GM08714 (cell line): ENCODE results near the gene FUT9.

Experiments used
- H3K4me3 ChIP-seq: fragments of 200-500 bp; sonication (Bioruptor generic); 2 replicates; pipeline ENCODE4 v1.5.1; 2014; ENCODE audit warnings: mild to moderate bottlenecking, low read length, inconsistent platforms
- ZNF274 ChIP-seq: IDR thresholded peaks from 2 replicates; pipeline ENCODE4 v1.6.1; 2012; ENCODE audit warnings: mild to moderate bottlenecking, low read depth, low read length

Gene FUT9

GRCh38 chr6:96017070-96017359 lies 1.2 kb downstream of the FUT9 start:
- H3K4me3 ChIP-seq: no peak overlapping the region
- no peak for TF ChIP-seq ZNF274

- H3K4me3 ChIP-seq: no peak overlapping the region
- no peak for TF ChIP-seq ZNF274
Observed at GRCh38 chr6:96022225-96022624, 6.5 kb downstream of the FUT9 start.

- TF ChIP-seq ZNF274: no peak
- no peak overlapping the region for H3K4me3 ChIP-seq
Observed at GRCh38 chr6:96032661-96033060, 16.9 kb downstream of the FUT9 start.

- H3K4me3 ChIP-seq: no peak overlapping the region
- TF ChIP-seq ZNF274: no peak
Observed at GRCh38 chr6:96051555-96051954, 35.8 kb downstream of the FUT9 start.

GRCh38 chr6:96058082-96058481 lies 42.3 kb downstream of the FUT9 start:
- no peak for TF ChIP-seq ZNF274
- no peak overlapping the region for H3K4me3 ChIP-seq

- no peak overlapping the region for H3K4me3 ChIP-seq
- no peak for TF ChIP-seq ZNF274
Observed at GRCh38 chr6:96059586-96059985, 43.8 kb downstream of the FUT9 start.

- no peak overlapping the region for H3K4me3 ChIP-seq
- TF ChIP-seq ZNF274: no peak
Observed at GRCh38 chr6:96060249-96060648, 44.5 kb downstream of the FUT9 start.

- H3K4me3 ChIP-seq: no peak overlapping the region
- TF ChIP-seq ZNF274: no peak
Observed at GRCh38 chr6:96065213-96065612, 49.4 kb downstream of the FUT9 start.

GRCh38 chr6:96066376-96066775 lies 50.6 kb downstream of the FUT9 start:
- TF ChIP-seq ZNF274: no peak
- no peak overlapping the region for H3K4me3 ChIP-seq

- TF ChIP-seq ZNF274: no peak
Observed at GRCh38 chr6:96073555-96073954, 57.8 kb downstream of the FUT9 start.

GRCh38 chr6:96074006-96074405 lies 58.2 kb downstream of the FUT9 start:
- no peak for TF ChIP-seq ZNF274
- no peak overlapping the region for H3K4me3 ChIP-seq

More at GRCh38 chr6:96073555-96073954, 57.8 kb downstream of the FUT9 start:
- H3K4me3 ChIP-seq: no peak overlapping the region

- TF ChIP-seq ZNF274: no peak
- no peak overlapping the region for H3K4me3 ChIP-seq
Observed at GRCh38 chr6:96075826-96076225, 60.1 kb downstream of the FUT9 start.

- H3K4me3 ChIP-seq: no peak overlapping the region
- no peak for TF ChIP-seq ZNF274
Observed at GRCh38 chr6:96086745-96087144, 71.0 kb downstream of the FUT9 start.

- H3K4me3 ChIP-seq: no peak overlapping the region
- no peak for TF ChIP-seq ZNF274
Observed at GRCh38 chr6:96089173-96089572, 73.4 kb downstream of the FUT9 start.

- H3K4me3 ChIP-seq: no peak overlapping the region
- no peak for TF ChIP-seq ZNF274
Observed at GRCh38 chr6:96094077-96094476, 78.3 kb downstream of the FUT9 start.

- no peak overlapping the region for H3K4me3 ChIP-seq
- TF ChIP-seq ZNF274: no peak
Observed at GRCh38 chr6:96099069-96099468, 83.3 kb downstream of the FUT9 start.

- no peak overlapping the region for H3K4me3 ChIP-seq
- TF ChIP-seq ZNF274: no peak
Observed at GRCh38 chr6:96101564-96101963, 85.8 kb downstream of the FUT9 start.

GRCh38 chr6:96104910-96105309 lies 89.1 kb downstream of the FUT9 start:
- TF ChIP-seq ZNF274: no peak
- H3K4me3 ChIP-seq: no peak overlapping the region
